Common myeloid progenitor, CD34-positive (primary cell): Measurements from ENCODE around the gene USP50.

ENCODE experiments used
- CTCF ChIA-PET: fragments of 350-600 bp; sonication (Branson Sonifier 250); formaldehyde crosslinking; loops from one replicate; lab custom pipeline; 2021; ENCODE audit warnings: antibody characterized with exemption; lab: Charles Lee
- POLR2A ChIA-PET: fragments of 350-600 bp; sonication (Branson Sonifier 250); formaldehyde crosslinking; loops from one replicate; lab custom pipeline; 2021; ENCODE audit warnings: antibody characterized with exemption; lab: Charles Lee
- DNase-seq, 3 donors: peaks; one replicate each; pipeline versions ENCODE4 v3.0.0 to v3.0.0-alpha.2; 2013
- H3K27ac ChIP-seq, 2 experiments: 1 replicate in 1 of 2; 2 replicates in 1 of 2; pipeline ENCODE4 v1.7.0; 2013; ENCODE audit warnings: inconsistent platforms in 2 of 2, low read length in 2 of 2, mild to moderate bottlenecking in 2 of 2, low read depth in 1 of 2, moderate library complexity in 1 of 2; ENCODE audit not compliant: severe bottlenecking in 2 of 2, insufficient read depth in 1 of 2, poor library complexity in 1 of 2
- H3K27me3 ChIP-seq, 5 experiments: replicated peaks in 2 of 5; 1 replicate in 3 of 5; 2 replicates in 2 of 5; pipeline versions ENCODE4 v1.6.1 to v1.7.0; 2013; ENCODE audit warnings: low read length in 4 of 5, mild to moderate bottlenecking in 2 of 5, moderate library complexity in 2 of 5, inconsistent platforms in 1 of 5; ENCODE audit not compliant: insufficient read depth in 5 of 5, control insufficient read depth in 4 of 5
- H3K36me3 ChIP-seq, 4 experiments: 1 replicate in 2 of 4; 2 replicates in 2 of 4; pipeline versions ENCODE4 v1.6.1 to v1.7.0; 2013; ENCODE audit warnings: low read length in 3 of 4, control low read depth in 1 of 4, mild to moderate bottlenecking in 1 of 4; ENCODE audit not compliant: control insufficient read depth in 4 of 4, insufficient read depth in 4 of 4
- H3K4me1 ChIP-seq, 4 experiments: 1 replicate in 3 of 4; 2 replicates in 1 of 4; pipeline versions ENCODE4 v1.6.1 to v1.7.1; 2013; ENCODE audit warnings: low read length in 3 of 4, mild to moderate bottlenecking in 3 of 4, control low read depth in 1 of 4, inconsistent platforms in 1 of 4, moderate library complexity in 1 of 4; ENCODE audit not compliant: control insufficient read depth in 4 of 4, insufficient read depth in 4 of 4; ENCODE audit errors: control extremely low read depth in 1 of 4
- H3K4me3 ChIP-seq, 7 experiments: 1 replicate in 4 of 7; 2 replicates in 3 of 7; pipeline versions ENCODE4 v1.5.1 to v1.7.0; 2013; ENCODE audit warnings: mild to moderate bottlenecking in 7 of 7, low read length in 6 of 7, moderate library complexity in 6 of 7, inconsistent platforms in 2 of 7, low read depth in 2 of 7, control low read depth in 1 of 7; ENCODE audit not compliant: insufficient read depth in 4 of 7, control insufficient read depth in 1 of 7; ENCODE audit errors: extremely low read depth in 1 of 7
- H3K9me3 ChIP-seq, 5 experiments: 1 replicate in 4 of 5; 2 replicates in 1 of 5; pipeline versions ENCODE4 v1.6.1 to v1.7.1; 2013; ENCODE audit warnings: low read length in 4 of 5, mild to moderate bottlenecking in 2 of 5, inconsistent platforms in 1 of 5, low read depth in 1 of 5, moderate library complexity in 1 of 5; ENCODE audit not compliant: control insufficient read depth in 4 of 5, insufficient read depth in 2 of 5; ENCODE audit errors: control extremely low read depth in 1 of 5
- WGBS: methylation state at CpG from one replicate; pipeline ENCODE4 v1.1.5; 2013; ENCODE audit not compliant: insufficient coverage; 5-methylcytosine and 5-hydroxymethylcytosine counted together

The USP50 gene

GRCh38 chr15:50563756-50564155 lies 17.3 kb upstream of the USP50 start:
- POLR2A ChIA-PET, result no interaction called here
- 100% methylated on average over 3 of the region's 4 CpGs for WGBS
- H3K27ac ChIP-seq, result no peak overlapping the region
- peaks cover 17 to 42% (median 30%) of the 10 kb centered on the region in 4 experiments for H3K36me3 ChIP-seq
- H3K9me3 ChIP-seq, result no peaks in the 10 kb centered on the region
- no peak for DNase-seq
- CTCF ChIA-PET, result no interaction called here
- no peaks in the 10 kb centered on the region for H3K27me3 ChIP-seq
- H3K4me3 ChIP-seq, result no peak overlapping the region
- no peaks in the 10 kb centered on the region for H3K4me1 ChIP-seq

DNA sequence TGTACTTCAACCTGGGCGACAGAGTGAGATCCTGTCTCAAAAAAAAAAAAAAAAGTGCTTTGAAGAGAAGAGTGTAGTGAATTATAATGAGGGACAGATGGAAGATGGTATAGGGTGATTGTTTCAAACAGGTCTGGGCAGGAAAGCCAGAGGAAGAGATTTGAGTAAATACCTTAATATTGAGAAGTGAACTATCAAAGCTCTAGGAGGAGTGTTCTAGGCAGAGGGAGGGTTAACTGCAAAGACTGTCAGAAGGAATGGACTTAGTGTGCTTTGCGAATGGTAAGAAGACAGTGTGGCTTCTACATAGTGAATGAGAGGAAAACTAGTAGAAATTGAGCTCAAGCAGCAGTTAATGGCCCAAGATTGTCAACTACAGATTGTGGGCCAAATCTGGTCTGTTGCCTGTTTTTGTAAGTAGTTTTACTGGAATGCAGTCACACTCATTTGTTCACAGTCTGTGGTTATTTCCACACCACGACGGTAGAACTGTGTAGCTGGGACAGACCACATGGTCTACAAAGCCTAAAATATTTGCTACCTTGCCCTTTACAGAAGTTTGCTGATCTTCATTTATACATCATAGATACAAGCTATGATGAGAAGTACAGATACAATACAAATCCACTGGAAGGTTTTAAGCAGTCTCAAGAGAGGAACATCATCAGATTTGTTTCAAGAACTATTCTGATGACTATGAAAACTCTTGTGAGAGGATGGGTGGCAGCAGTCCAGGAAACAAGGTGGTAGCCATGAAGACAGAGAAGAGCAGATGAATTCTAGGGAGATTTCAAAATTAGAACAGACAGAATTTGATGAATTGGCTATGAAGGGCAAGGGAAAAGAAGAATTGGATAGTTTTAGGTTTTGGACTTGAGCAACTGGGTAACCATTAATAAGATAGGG lies 16.5 kb upstream of the USP50 start:
- ChIA-PET POLR2A (no interaction called here), CTCF (interaction anchor here (0.9 kb wide), 1 partner anchor 205 kb away, joined by 4 read pairs; no protein-coding TSS in a partner anchor)

DNA sequence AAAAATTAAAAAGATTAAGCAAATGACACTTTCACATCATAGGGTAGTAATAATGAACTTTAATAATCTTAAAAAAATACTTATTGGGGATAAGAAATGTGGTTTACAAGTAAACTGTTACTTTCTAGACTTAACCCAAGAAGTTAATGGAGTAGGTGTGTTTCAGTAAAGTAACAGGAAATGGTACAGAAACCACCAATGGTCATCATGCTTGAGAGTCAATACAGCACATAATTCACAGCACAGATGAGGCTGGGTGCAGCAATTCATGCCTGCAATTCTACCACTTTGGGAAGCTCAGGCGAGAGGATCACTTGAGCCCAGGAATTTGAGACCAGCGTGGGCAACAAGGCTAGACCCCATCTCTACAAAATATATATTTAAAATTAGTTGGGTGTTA lies 11.5 kb upstream of the USP50 start:
- Histone ChIP-seq H3K4me3 (no peak overlapping the region), H3K27ac (no peak overlapping the region), H3K27me3 (no peaks in the 10 kb centered on the region), H3K36me3 (peaks cover 14 to 22% (median 19%) of the 10 kb centered on the region in 4 experiments), H3K4me1 (peaks cover 0 to 14% (median 3%) of the 10 kb centered on the region in 4 experiments), H3K9me3 (no peaks in the 10 kb centered on the region)
- ChIA-PET POLR2A (no interaction called here), CTCF (no interaction called here)
- DNase-seq, result no peak
- no CpG with 5 or more reads among the region's 2 CpGs for WGBS

More for the DNA sequence above, 16.5 kb upstream of the USP50 start:
- H3K27me3 ChIP-seq, result no peaks in the 10 kb centered on the region
- peaks cover 17 to 39% (median 28%) of the 10 kb centered on the region in 4 experiments for H3K36me3 ChIP-seq
- H3K4me1 ChIP-seq, result peaks cover 0 to 2% (median 0%) of the 10 kb centered on the region in 4 experiments
- no peaks in the 10 kb centered on the region for H3K9me3 ChIP-seq
- no peak for DNase-seq
- H3K4me3 ChIP-seq, result no peak overlapping the region
- WGBS, result 100% methylated on average over 1 of the region's 4 CpGs
- no peak overlapping the region for H3K27ac ChIP-seq

GRCh38 chr15:50556642-50557371 lies 10.3 kb upstream of the USP50 start:
- Histone ChIP-seq H3K27ac (no peak overlapping the region), H3K27me3 (no peaks in the 10 kb centered on the region), H3K4me1 (peaks cover 0 to 14% (median 3%) of the 10 kb centered on the region in 4 experiments), H3K4me3 (no peak overlapping the region), H3K36me3 (peaks cover 9 to 14% (median 11%) of the 10 kb centered on the region in 4 experiments), H3K9me3 (no peaks in the 10 kb centered on the region)
- POLR2A ChIA-PET, result no interaction called here
- peak in 1 of 3 donors; percentile 21 for DNase-seq
- no CpG with 5 or more reads among the region's 2 CpGs for WGBS
- CTCF ChIA-PET, result no interaction called here

GRCh38 chr15:50552238-50552637 lies 5.8 kb upstream of the USP50 start:
- H3K9me3 ChIP-seq, result no peaks in the 10 kb centered on the region
- H3K4me1 ChIP-seq, result peaks cover under 1 to 9% (median 5%) of the 10 kb centered on the region in 4 experiments
- no peak overlapping the region for H3K27ac ChIP-seq
- POLR2A ChIA-PET, result no interaction called here
- WGBS, result 83% methylated on average over 1 of the region's 4 CpGs
- CTCF ChIA-PET, result no interaction called here
- DNase-seq, result no peak
- H3K4me3 ChIP-seq, result no peak overlapping the region
- peaks cover 0 to 2% (median 0%) of the 10 kb centered on the region in 4 experiments for H3K36me3 ChIP-seq
- H3K27me3 ChIP-seq, result no peaks in the 10 kb centered on the region

- H3K4me1 ChIP-seq, result peaks cover 6 to 8% (median 8%) of the 10 kb centered on the region in 4 experiments
- no peaks in the 10 kb centered on the region for H3K27me3 ChIP-seq
- no peaks in the 10 kb centered on the region for H3K36me3 ChIP-seq
- DNase-seq, result no peak
- ChIA-PET POLR2A (no interaction called here), CTCF (no interaction called here)
- H3K4me3 ChIP-seq, result no peak overlapping the region
- no peaks in the 10 kb centered on the region for H3K9me3 ChIP-seq
- H3K27ac ChIP-seq, result no peak overlapping the region
- 97% methylated on average over 5 of the region's 7 CpGs for WGBS
Measured at GRCh38 chr15:50549326-50549725, 2.9 kb upstream of the USP50 start.

DNA sequence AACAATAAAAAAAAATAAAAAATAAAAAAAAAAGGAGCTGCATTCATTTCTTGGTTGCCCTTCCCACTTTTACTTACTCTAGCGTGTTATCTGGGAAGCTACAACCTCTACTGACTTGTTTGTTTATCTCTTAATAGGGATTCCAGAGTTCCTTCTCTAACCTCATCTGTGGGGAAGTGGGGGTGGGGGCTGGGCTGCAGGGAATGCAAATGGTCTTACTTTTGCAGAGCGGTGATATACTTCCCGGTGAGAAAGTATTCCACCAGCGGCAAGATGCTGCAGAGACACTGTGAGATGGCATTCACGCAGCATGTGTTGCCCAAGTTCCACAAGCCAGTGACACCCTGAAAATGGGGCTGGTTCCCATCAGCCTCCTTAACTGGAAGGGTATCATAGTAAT lies 2.1 kb downstream of the USP50 start:
- POLR2A ChIA-PET, result no interaction called here
- DNase-seq, result no peak
- Histone ChIP-seq H3K9me3 (no peaks in the 10 kb centered on the region), H3K27me3 (no peaks in the 10 kb centered on the region), H3K4me3 (no peak overlapping the region), H3K27ac (no peak overlapping the region), H3K4me1 (peaks cover 6 to 9% (median 8%) of the 10 kb centered on the region in 4 experiments), H3K36me3 (no peaks in the 10 kb centered on the region)
- WGBS, result 70% methylated on average over 4 of the region's 5 CpGs
- CTCF ChIA-PET, result no interaction called here
